ENCODE data around the gene HHIPL2.

DNA sequence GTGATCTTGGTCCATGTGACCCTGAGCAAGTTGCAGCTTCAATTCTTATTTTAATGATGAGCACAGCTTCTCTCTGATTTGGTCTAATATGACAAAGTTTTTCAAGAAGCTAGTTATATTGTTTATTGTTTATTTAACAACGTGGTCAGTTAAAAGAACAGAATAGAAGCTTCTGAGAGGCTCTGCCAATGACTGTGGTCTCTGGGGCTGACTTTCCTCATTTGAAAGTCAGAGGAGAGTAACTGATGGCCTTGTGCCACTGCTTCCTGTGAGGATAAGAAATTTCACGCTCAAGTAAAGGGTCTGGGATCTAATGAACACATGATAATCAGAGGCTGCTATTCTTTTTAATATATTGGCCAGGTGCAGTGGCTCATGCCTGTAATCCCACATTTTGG lies 7.3 kb downstream of the HHIPL2 start:
- TF ChIP-seq, protein P1, sequence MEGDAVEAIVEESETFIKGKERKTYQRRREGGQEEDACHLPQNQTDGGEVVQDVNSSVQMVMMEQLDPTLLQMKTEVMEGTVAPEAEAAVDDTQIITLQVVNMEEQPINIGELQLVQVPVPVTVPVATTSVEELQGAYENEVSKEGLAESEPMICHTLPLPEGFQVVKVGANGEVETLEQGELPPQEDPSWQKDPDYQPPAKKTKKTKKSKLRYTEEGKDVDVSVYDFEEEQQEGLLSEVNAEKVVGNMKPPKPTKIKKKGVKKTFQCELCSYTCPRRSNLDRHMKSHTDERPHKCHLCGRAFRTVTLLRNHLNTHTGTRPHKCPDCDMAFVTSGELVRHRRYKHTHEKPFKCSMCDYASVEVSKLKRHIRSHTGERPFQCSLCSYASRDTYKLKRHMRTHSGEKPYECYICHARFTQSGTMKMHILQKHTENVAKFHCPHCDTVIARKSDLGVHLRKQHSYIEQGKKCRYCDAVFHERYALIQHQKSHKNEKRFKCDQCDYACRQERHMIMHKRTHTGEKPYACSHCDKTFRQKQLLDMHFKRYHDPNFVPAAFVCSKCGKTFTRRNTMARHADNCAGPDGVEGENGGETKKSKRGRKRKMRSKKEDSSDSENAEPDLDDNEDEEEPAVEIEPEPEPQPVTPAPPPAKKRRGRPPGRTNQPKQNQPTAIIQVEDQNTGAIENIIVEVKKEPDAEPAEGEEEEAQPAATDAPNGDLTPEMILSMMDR (IDR thresholded peaks at IDR 0.05), result no peak
- no peak for TF ChIP-seq POLR2A (IDR thresholded peaks at IDR 0.05)
